OCI-LY3 (cell line): ENCODE data around the gene HSFX3.
A peak's percentile ranks its signal among the peaks of the same experiment; 100 is the strongest.
"Not testable (repeated sequence)": the region's sequence is repeated elsewhere in the genome, so short reads cannot be mapped to it uniquely, and the experiment has no call there.

ENCODE experiments used
- H2AFZ ChIP-seq: fragments of 200-600, 300-600 bp; shearing (Covaris generic); 2 replicates; pipeline ENCODE4 v1.6.0; 2014; ENCODE audit warnings: antibody characterized with exemption, low read depth, low read length
- H3K27ac ChIP-seq: fragments of 200-600, 300-600 bp; sonication (generic); 2 replicates; pipeline ENCODE4 v1.5.1; 2014; ENCODE audit warnings: mild to moderate bottlenecking, low read length, moderate library complexity, mixed read lengths
- H3K27me3 ChIP-seq: fragments of 200-600, 300-600 bp; sonication (generic); 2 replicates; pipeline ENCODE4 v1.6.1; 2014; ENCODE audit warnings: low read depth, low read length, mixed read lengths
- H3K36me3 ChIP-seq: fragments of 200-600, 300-600 bp; sonication (generic); replicated peaks from 2 replicates; pipeline ENCODE3; 2014; ENCODE audit warnings: low read depth, low read length, mixed read lengths
- H3K4me1 ChIP-seq: fragments of 300-600, 200-600 bp; sonication (generic); 2 replicates; pipeline ENCODE4 v1.6.1; 2014; ENCODE audit warnings: low read length, mixed read lengths
- H3K4me2 ChIP-seq: fragments of 200-600, 300-600 bp; sonication (generic); 2 replicates; pipeline ENCODE4 v1.6.1; 2014; ENCODE audit warnings: low read length, mixed read lengths
- H3K4me3 ChIP-seq: fragments of 300-600, 200-600 bp; sonication (generic); 2 replicates; pipeline ENCODE4 v1.5.1; 2014; ENCODE audit warnings: antibody characterized with exemption, mild to moderate bottlenecking, low read length, moderate library complexity
- H3K79me2 ChIP-seq: fragments of 300-600, 200-600 bp; shearing (Covaris generic); 2 replicates; pipeline ENCODE4 v1.6.1; 2014; ENCODE audit warnings: mild to moderate bottlenecking, low read length, mixed read lengths
- H3K9ac ChIP-seq: fragments of 300-600, 200-600 bp; shearing (Covaris generic); 2 replicates; pipeline ENCODE4 v1.6.0; 2014; ENCODE audit warnings: mild to moderate bottlenecking, low read length, moderate library complexity
- H3K9me3 ChIP-seq: fragments of 200-600, 300-600 bp; shearing (Covaris generic); 2 replicates; pipeline ENCODE4 v1.6.1; 2014; ENCODE audit warnings: low read length, mixed read lengths; ENCODE audit not compliant: insufficient read depth
- H4K20me1 ChIP-seq: fragments of 200-600, 300-600 bp; sonication (generic); 2 replicates; pipeline ENCODE4 v1.6.1; 2016; ENCODE audit warnings: low read length, mixed read lengths; ENCODE audit not compliant: insufficient read depth
- CTCF ChIP-seq: fragments of 200-600, 300-600 bp; sonication (generic); IDR thresholded peaks from 2 replicates; pipeline ENCODE4 v1.5.1; 2014; ENCODE audit warnings: antibody characterized with exemption, low read length, low read depth
- EZH2phosphoT487 ChIP-seq: fragments of 200-600 bp; shearing (Covaris generic); IDR thresholded peaks from 2 replicates; pipeline ENCODE4 v1.6.1; 2018; ENCODE audit warnings: antibody characterized with exemption, mixed run types, low read depth

The HSFX3 gene

DNA sequence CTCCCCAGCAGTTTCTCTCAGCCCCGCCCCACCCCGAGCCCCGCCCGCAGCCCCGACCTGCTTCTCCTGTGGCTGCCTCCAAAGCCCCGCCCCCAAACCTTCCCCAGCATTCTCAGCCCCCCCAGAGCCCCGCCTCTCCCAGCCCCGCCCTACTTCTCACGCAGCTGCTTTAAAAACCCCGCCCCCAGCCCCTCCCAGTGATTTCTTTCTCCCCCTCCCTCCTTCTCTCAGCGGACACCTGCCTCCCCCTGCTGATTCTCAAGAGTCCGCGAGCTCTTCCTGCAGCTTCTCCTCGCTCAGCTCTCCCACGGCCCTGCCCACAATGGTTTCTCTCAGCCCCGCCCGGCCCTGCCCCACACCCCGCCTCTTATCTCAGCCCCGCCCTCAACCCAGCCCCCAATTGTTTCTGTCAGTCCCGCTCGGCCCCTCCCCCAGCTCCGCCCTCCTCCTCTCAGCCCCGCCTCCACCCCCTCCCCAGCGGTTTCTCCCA lies 9.5 kb downstream of the HSFX3 start:
- Histone ChIP-seq H3K36me3 (no peaks in the 10 kb centered on the region), H3K27ac (peak overlapping the region; percentile 95), H3K27me3 (no peaks in the 10 kb centered on the region), H3K79me2 (peaks cover 11% of the 10 kb centered on the region), H3K4me1 (peaks cover 23% of the 10 kb centered on the region), H3K4me3 (peak overlapping the region; percentile 89), H3K9me3 (no peaks in the 10 kb centered on the region), H3K9ac (peak overlapping the region; percentile 88), H3K4me2 (peak overlapping the region; percentile 82), H4K20me1 (no peaks in the 10 kb centered on the region), H2AFZ (peak overlapping the region; percentile 62; the same call in 1 of the 2 replicates)
- TF ChIP-seq CTCF (no peak), EZH2phosphoT487 (no peak)

GRCh38 chrX:149539283-149540130 lies 10.2 kb downstream of the HSFX3 start:
- no peaks in the 10 kb centered on the region for H3K9me3 ChIP-seq
- TF ChIP-seq CTCF (no peak), EZH2phosphoT487 (no peak)
- peaks cover 17% of the 10 kb centered on the region for H3K4me1 ChIP-seq
- H3K27ac ChIP-seq: peak overlapping the region; percentile 80
- H3K36me3 ChIP-seq: no peaks in the 10 kb centered on the region
- H4K20me1 ChIP-seq: no peaks in the 10 kb centered on the region
- peak overlapping the region; percentile 90 for H3K4me2 ChIP-seq
- no peak overlapping the region for H2AFZ ChIP-seq
- H3K27me3 ChIP-seq: no peaks in the 10 kb centered on the region
- H3K79me2 ChIP-seq: peaks cover 11% of the 10 kb centered on the region
- H3K4me3 ChIP-seq: peak overlapping the region; percentile 92
- peak overlapping the region; percentile 79 for H3K9ac ChIP-seq

DNA sequence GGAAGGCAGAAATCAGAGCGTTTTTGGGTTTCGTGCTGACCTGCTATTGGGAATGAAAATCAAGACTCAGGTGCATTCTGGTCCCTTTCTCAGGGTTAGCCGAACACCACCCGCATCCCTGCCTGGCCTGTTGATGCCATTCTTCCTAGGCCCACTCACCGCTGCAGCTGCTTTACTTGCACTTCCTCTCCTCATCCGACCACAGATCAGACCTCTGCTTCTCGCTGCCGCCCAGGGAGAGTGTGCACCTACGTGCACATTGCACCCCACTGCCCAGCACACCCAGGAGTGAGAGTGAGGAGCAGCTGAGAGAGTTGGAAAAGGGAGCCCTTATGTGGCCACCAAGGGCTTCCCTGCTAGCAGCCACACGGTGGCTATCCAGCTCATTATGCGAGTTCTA lies 12.2 kb downstream of the HSFX3 start:
- Histone ChIP-seq H3K9ac (peak overlapping the region; percentile 44; the same call in 1 of the 2 replicates), H3K79me2 (peaks cover 11% of the 10 kb centered on the region), H3K4me3 (peak overlapping the region; percentile 37; the same call in 1 of the 2 replicates), H3K4me2 (peak overlapping the region; percentile 56), H3K4me1 (peaks cover 19% of the 10 kb centered on the region), H3K27ac (peak overlapping the region; percentile 70)
- not testable (repeated sequence) for H3K27me3 ChIP-seq, H3K9me3 ChIP-seq, H3K36me3 ChIP-seq, H2AFZ ChIP-seq, H4K20me1 ChIP-seq

GRCh38 chrX:149534926-149535602 lies 14.7 kb downstream of the HSFX3 start:
- H2AFZ ChIP-seq, H3K27ac ChIP-seq, H3K79me2 ChIP-seq, H4K20me1 ChIP-seq, H3K4me2 ChIP-seq, H3K27me3 ChIP-seq, H3K9me3 ChIP-seq, H3K4me3 ChIP-seq, H3K9ac ChIP-seq: not testable (repeated sequence)
- peaks cover 10% of the 10 kb centered on the region for H3K36me3 ChIP-seq
- H3K4me1 ChIP-seq: peaks cover 37% of the 10 kb centered on the region

DNA sequence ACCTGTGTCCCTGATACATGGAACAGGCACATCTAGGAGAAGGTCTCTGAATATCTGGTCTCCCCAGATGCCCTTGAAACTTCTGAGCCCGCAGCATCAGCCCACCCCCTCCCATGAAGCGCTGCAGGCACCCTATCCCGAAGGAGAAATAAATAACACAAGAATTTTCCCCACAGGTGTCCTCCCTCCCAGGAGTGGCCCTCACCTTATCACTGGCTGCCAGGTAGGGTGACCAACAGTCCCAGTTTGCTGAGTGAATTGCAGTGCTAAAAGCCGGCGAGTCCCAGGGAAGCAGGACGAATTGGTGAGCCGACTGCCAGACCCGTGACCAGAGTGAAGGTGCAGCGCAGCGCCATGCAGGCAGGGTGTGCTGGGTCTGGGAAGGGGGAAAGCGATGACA lies 15.7 kb downstream of the HSFX3 start:
- not testable (repeated sequence) for H3K27me3 ChIP-seq, H3K4me3 ChIP-seq, H4K20me1 ChIP-seq, H3K27ac ChIP-seq, H3K79me2 ChIP-seq, H3K4me2 ChIP-seq, H2AFZ ChIP-seq, H3K9me3 ChIP-seq, H3K9ac ChIP-seq
- Histone ChIP-seq H3K36me3 (peaks cover 11% of the 10 kb centered on the region), H3K4me1 (peaks cover 36% of the 10 kb centered on the region)

DNA sequence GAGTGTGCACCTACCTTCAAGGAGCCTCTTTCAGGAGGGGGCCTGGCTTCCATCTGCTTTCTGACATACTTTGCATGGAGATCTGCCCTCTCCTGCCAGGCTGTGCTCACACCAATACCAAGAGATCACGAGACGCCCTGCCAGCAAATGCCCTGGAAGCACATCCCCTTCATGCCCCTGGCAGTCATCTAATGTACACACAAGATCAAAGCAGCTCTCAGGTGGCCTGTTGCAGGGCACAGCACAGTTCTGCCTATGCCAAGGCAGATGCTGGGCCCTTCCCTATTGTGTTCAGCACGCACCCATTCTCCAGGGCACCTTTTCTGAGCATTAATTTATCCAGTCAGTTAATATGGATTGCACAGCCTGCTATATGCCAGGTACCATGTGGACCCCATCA lies 16.9 kb downstream of the HSFX3 start:
- not testable (repeated sequence) for H2AFZ ChIP-seq, H3K79me2 ChIP-seq, H3K9ac ChIP-seq, H3K9me3 ChIP-seq, H3K27me3 ChIP-seq, H3K4me3 ChIP-seq, H4K20me1 ChIP-seq, H3K4me2 ChIP-seq, H3K27ac ChIP-seq
- Histone ChIP-seq H3K4me1 (peaks cover 34% of the 10 kb centered on the region), H3K36me3 (peaks cover 13% of the 10 kb centered on the region)
